ENCODE results near the gene PIWIL4. TPM values are rescaled to one million over a fixed set of nuclear protein-coding genes. Genes with fewer than 3 reads are reported as not detected.

Gene PIWIL4
- total RNA-seq, 1 donor from 2014 or later, result 1.8 TPM

Other genes starting within 250 kb of the PIWIL4 start
- not detected for gene GPR83, start 165.9 kb upstream of the PIWIL4 start, total RNA-seq
- gene MRE11, start 73.5 kb upstream of the PIWIL4 start, total RNA-seq, result 8.7 TPM
- gene ANKRD49, start 73.4 kb upstream of the PIWIL4 start, total RNA-seq, result 6.4 TPM
- not detected for gene C11orf97, start 54.9 kb upstream of the PIWIL4 start, total RNA-seq
- gene FUT4, start 23.4 kb upstream of the PIWIL4 start, total RNA-seq, result 2.4 TPM
- 60.1 TPM for gene AMOTL1, start 201.0 kb downstream of the PIWIL4 start, total RNA-seq

Measured in cardiac septum (tissue), 1 donor.